ENCODE data around the gene MRPS7. TPM values are rescaled to one million over a fixed set of nuclear protein-coding genes. Genes with fewer than 3 reads are reported as not detected.

The MRPS7 gene
- total and polyA plus RNA-seq, 9 of the 15 experiments (the other 6 are each of a cell fraction or from before 2014, with no cell fraction given), result 107 to 244 (median 132) TPM

DNA sequence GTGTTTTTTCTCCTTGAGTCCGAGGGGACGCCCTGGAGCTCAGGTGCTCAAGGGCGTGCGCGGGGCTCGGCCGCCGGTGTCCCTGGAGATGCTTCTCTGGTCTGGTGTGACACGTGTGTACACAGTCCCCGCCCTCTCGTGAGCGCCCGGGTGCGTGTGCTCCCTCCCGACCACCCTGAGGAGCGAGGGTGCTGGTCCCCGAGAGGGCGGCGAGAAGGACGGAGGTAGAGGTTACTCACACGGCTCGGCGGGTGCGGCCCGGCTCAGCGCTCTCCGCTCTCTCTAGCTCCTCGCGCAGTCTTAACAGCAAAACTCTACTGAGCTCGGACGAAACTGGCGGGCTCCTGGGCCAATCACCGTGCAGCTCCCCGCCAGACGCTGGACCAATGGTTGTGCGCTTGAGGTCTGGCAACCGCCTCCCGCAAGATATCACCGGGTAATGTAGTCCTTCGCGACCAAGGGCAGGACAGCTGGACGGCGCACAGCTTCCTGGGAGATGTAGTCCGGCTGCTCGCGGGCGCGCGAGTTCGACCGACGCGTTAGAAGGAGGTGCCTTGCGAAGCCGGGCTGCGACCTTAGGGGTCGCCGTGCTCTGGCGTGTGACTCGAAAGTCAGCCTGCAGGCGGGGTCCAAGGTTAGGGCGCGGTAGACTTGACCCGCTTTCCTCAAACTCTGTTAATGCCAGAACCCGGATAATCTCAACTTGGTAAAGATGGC is 27.6 kb downstream of the MRPS7 start, which contains the start of gene SLC25A19 (continued):
- TF ChIP-seq, protein P1, sequence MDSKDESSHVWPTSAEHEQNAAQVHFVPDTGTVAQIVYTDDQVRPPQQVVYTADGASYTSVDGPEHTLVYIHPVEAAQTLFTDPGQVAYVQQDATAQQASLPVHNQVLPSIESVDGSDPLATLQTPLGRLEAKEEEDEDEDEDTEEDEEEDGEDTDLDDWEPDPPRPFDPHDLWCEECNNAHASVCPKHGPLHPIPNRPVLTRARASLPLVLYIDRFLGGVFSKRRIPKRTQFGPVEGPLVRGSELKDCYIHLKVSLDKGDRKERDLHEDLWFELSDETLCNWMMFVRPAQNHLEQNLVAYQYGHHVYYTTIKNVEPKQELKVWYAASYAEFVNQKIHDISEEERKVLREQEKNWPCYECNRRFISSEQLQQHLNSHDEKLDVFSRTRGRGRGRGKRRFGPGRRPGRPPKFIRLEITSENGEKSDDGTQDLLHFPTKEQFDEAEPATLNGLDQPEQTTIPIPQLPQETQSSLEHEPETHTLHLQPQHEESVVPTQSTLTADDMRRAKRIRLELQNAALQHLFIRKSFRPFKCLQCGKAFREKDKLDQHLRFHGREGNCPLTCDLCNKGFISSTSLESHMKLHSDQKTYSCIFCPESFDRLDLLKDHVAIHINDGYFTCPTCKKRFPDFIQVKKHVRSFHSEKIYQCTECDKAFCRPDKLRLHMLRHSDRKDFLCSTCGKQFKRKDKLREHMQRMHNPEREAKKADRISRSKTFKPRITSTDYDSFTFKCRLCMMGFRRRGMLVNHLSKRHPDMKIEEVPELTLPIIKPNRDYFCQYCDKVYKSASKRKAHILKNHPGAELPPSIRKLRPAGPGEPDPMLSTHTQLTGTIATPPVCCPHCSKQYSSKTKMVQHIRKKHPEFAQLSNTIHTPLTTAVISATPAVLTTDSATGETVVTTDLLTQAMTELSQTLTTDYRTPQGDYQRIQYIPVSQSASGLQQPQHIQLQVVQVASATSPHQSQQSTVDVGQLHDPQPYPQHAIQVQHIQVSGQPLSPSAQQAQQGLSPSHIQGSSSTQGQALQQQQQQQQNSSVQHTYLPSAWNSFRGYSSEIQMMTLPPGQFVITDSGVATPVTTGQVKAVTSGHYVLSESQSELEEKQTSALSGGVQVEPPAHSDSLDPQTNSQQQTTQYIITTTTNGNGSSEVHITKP (IDR thresholded peaks at IDR 0.05; ENCODE audit: partially characterized antibody), result peak; percentile 80
- TF ChIP-seq, protein P2, sequence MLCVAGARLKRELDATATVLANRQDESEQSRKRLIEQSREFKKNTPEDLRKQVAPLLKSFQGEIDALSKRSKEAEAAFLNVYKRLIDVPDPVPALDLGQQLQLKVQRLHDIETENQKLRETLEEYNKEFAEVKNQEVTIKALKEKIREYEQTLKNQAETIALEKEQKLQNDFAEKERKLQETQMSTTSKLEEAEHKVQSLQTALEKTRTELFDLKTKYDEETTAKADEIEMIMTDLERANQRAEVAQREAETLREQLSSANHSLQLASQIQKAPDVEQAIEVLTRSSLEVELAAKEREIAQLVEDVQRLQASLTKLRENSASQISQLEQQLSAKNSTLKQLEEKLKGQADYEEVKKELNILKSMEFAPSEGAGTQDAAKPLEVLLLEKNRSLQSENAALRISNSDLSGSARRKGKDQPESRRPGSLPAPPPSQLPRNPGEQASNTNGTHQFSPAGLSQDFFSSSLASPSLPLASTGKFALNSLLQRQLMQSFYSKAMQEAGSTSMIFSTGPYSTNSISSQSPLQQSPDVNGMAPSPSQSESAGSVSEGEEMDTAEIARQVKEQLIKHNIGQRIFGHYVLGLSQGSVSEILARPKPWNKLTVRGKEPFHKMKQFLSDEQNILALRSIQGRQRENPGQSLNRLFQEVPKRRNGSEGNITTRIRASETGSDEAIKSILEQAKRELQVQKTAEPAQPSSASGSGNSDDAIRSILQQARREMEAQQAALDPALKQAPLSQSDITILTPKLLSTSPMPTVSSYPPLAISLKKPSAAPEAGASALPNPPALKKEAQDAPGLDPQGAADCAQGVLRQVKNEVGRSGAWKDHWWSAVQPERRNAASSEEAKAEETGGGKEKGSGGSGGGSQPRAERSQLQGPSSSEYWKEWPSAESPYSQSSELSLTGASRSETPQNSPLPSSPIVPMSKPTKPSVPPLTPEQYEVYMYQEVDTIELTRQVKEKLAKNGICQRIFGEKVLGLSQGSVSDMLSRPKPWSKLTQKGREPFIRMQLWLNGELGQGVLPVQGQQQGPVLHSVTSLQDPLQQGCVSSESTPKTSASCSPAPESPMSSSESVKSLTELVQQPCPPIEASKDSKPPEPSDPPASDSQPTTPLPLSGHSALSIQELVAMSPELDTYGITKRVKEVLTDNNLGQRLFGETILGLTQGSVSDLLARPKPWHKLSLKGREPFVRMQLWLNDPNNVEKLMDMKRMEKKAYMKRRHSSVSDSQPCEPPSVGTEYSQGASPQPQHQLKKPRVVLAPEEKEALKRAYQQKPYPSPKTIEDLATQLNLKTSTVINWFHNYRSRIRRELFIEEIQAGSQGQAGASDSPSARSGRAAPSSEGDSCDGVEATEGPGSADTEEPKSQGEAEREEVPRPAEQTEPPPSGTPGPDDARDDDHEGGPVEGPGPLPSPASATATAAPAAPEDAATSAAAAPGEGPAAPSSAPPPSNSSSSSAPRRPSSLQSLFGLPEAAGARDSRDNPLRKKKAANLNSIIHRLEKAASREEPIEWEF (CRISPR knock-in tag; IDR thresholded peaks at IDR 0.05), result no peak
- TF ChIP-seq PHF20 (IDR thresholded peaks at IDR 0.05; ENCODE audit: partially characterized antibody) (peak; percentile 66), YY1 (IDR thresholded peaks at IDR 0.05; ENCODE audit: borderline replicate concordance in 1 of 3, control insufficient read depth in 1 of 3, extremely low read depth in 1 of 3, insufficient read depth in 3 of 3, insufficient read length in 1 of 3, insufficient replicate concordance in 2 of 3, low read depth in 1 of 3, low read length in 2 of 3) (peak in 2 of 3 experiments; percentile 68 to 85), MTA3 (IDR thresholded peaks at IDR 0.05; ENCODE audit: borderline replicate concordance) (peak; percentile 87), ZSCAN29 (IDR thresholded peaks at IDR 0.05) (peak; percentile 94; the same call in 1 of the 2 replicates)
- TF ChIP-seq, protein P3, sequence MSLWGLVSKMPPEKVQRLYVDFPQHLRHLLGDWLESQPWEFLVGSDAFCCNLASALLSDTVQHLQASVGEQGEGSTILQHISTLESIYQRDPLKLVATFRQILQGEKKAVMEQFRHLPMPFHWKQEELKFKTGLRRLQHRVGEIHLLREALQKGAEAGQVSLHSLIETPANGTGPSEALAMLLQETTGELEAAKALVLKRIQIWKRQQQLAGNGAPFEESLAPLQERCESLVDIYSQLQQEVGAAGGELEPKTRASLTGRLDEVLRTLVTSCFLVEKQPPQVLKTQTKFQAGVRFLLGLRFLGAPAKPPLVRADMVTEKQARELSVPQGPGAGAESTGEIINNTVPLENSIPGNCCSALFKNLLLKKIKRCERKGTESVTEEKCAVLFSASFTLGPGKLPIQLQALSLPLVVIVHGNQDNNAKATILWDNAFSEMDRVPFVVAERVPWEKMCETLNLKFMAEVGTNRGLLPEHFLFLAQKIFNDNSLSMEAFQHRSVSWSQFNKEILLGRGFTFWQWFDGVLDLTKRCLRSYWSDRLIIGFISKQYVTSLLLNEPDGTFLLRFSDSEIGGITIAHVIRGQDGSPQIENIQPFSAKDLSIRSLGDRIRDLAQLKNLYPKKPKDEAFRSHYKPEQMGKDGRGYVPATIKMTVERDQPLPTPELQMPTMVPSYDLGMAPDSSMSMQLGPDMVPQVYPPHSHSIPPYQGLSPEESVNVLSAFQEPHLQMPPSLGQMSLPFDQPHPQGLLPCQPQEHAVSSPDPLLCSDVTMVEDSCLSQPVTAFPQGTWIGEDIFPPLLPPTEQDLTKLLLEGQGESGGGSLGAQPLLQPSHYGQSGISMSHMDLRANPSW (CRISPR knock-in tag; IDR thresholded peaks at IDR 0.05), result no peak
- TF ChIP-seq, protein P4, sequence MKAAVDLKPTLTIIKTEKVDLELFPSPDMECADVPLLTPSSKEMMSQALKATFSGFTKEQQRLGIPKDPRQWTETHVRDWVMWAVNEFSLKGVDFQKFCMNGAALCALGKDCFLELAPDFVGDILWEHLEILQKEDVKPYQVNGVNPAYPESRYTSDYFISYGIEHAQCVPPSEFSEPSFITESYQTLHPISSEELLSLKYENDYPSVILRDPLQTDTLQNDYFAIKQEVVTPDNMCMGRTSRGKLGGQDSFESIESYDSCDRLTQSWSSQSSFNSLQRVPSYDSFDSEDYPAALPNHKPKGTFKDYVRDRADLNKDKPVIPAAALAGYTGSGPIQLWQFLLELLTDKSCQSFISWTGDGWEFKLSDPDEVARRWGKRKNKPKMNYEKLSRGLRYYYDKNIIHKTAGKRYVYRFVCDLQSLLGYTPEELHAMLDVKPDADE (conservative IDR thresholded peaks at IDR 0.05; ENCODE audit: control insufficient read depth, low read depth, low read length), result peak; percentile 99
- TF ChIP-seq, protein P5, sequence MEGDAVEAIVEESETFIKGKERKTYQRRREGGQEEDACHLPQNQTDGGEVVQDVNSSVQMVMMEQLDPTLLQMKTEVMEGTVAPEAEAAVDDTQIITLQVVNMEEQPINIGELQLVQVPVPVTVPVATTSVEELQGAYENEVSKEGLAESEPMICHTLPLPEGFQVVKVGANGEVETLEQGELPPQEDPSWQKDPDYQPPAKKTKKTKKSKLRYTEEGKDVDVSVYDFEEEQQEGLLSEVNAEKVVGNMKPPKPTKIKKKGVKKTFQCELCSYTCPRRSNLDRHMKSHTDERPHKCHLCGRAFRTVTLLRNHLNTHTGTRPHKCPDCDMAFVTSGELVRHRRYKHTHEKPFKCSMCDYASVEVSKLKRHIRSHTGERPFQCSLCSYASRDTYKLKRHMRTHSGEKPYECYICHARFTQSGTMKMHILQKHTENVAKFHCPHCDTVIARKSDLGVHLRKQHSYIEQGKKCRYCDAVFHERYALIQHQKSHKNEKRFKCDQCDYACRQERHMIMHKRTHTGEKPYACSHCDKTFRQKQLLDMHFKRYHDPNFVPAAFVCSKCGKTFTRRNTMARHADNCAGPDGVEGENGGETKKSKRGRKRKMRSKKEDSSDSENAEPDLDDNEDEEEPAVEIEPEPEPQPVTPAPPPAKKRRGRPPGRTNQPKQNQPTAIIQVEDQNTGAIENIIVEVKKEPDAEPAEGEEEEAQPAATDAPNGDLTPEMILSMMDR (IDR thresholded peaks at IDR 0.05 in 2 of 3, conservative IDR thresholded peaks at IDR 0.05 in 1 of 3; ENCODE audit: insufficient read depth in 2 of 3, low read depth in 1 of 3, low read length in 3 of 3), result peak; percentile 78 to 96 (median 85)

All from K562 (cell line).